Epithelial cell of esophagus (primary cell): ENCODE measurements around the gene UVRAG.

Experiments used
- DNase-seq: peaks from one replicate; pipeline ENCODE4 v3.0.0; 2010; ENCODE audit warnings: low read depth
- H3K4me3 ChIP-seq: 2 replicates; pipeline ENCODE4 v1.5.1; 2011; ENCODE audit warnings: mild to moderate bottlenecking, low read length, control low read depth
- TF ChIP-seq, protein P1 (sequence below): IDR thresholded peaks from 2 replicates; pipeline ENCODE4 v1.5.1; 2011; ENCODE audit warnings: low read depth, mild to moderate bottlenecking, low read length, control low read depth, inconsistent platforms; ENCODE audit not compliant: insufficient read depth; ENCODE audit errors: missing control alignments

The UVRAG gene

DNA sequence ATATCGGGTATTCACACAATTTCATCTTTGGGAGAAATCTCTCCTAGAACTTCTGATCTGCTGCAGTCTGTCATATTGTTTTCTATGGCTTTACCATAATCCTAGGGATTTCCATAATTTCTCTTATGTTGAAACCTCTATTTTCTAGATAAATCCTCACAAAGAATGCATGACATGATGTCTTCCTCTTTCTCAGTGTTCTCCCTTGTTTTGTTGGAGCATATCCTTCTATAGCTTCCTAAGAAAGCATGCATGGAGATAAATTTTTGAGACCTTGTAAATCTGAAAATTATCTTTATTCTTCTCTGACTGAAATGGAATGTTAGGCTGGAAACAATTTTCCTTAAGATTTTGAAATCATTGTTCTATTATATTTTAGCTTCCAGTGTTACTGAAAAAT is 275.8 kb downstream of the UVRAG start:
- H3K4me3 ChIP-seq: no peak overlapping the region
- TF ChIP-seq, protein P1, sequence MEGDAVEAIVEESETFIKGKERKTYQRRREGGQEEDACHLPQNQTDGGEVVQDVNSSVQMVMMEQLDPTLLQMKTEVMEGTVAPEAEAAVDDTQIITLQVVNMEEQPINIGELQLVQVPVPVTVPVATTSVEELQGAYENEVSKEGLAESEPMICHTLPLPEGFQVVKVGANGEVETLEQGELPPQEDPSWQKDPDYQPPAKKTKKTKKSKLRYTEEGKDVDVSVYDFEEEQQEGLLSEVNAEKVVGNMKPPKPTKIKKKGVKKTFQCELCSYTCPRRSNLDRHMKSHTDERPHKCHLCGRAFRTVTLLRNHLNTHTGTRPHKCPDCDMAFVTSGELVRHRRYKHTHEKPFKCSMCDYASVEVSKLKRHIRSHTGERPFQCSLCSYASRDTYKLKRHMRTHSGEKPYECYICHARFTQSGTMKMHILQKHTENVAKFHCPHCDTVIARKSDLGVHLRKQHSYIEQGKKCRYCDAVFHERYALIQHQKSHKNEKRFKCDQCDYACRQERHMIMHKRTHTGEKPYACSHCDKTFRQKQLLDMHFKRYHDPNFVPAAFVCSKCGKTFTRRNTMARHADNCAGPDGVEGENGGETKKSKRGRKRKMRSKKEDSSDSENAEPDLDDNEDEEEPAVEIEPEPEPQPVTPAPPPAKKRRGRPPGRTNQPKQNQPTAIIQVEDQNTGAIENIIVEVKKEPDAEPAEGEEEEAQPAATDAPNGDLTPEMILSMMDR: no peak
- DNase-seq: no peak

DNA sequence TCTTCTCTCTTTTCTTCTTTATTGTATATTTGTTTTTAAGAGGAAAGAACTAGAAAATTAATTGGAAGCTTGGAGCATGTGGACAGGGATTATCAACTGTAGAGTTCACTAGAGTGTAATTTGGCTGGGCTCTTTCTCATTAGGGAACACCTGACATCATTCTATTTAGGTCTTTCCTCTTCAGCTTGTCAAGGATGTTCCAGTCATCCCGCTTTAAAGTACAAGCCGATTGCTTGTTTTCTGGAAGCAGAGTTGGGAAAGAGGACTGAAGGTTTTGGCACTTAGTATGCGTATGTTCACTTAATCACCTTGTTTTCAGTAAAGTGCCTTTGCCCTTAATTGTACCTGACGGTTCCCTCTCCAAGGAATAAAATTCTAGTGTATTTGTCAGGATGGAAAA is 279.7 kb downstream of the UVRAG start:
- H3K4me3 ChIP-seq: no peak overlapping the region
- TF ChIP-seq, protein P1: no peak
- no peak for DNase-seq

DNA sequence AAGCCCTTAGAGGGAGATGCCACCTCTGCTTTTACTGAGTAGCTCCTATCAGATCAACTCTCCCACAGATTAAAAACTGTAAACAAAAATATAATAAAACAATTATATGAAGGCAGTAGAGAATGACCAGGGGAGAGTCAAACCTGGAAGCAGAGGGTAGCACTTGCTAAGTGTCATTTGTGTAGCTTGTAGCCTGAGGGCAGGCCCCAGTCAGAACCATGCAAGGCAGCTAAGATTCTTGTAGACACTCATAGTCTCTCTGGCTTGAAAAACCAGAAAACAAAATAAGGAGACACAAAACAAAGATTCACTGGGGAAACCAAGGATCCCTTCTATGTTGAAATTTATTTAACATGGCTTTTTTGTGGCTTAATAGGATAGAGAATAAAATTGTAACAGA is 280.9 kb downstream of the UVRAG start:
- TF ChIP-seq, protein P1: no peak
- DNase-seq: peak; percentile 6

DNA sequence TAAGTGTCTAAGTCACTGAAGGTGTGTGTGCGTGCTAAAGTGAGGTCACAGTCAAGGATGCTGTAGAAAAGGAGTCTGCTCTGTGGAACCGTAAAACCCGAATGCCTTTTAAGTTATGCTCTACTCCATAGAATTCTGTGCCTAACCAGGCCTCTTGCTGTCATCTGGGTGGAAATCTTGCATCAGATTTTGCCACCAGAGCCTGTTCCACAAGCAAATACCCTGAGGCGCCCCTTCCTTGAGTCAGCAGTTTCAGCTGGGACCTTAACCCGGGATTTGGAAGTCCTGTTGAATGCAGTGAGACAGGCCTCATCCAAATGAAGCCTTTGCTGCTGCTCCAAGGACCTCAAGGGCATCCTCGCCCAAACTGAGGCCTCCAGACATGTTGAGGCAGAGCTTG is 281.5 kb downstream of the UVRAG start:
- DNase-seq: peak; percentile 76
- no peak overlapping the region for H3K4me3 ChIP-seq
- TF ChIP-seq, protein P1: no peak

More for the DNA sequence above, 280.9 kb downstream of the UVRAG start:
- H3K4me3 ChIP-seq: no peak overlapping the region

DNA sequence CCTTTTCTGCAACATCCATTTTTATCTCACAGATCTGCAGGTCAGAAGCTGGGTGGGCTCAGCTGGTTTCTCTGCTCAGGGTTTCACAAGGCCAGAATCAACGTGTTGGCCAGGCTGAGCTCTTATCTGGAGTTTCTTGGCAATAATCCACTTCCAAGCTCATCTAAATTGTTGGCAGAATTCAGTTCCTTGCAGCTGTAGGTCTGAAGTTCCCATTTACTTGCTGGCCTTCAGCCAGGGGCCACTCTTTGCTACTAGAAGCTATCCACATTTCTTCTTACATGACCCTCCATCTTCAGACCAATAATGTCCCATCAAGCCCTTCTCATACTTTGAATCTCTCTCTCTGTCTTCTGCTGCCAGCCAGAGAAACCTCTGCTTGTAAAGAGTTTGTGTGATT is 287.8 kb downstream of the UVRAG start:
- no peak overlapping the region for H3K4me3 ChIP-seq
- DNase-seq: no peak
- TF ChIP-seq, protein P1: no peak

DNA sequence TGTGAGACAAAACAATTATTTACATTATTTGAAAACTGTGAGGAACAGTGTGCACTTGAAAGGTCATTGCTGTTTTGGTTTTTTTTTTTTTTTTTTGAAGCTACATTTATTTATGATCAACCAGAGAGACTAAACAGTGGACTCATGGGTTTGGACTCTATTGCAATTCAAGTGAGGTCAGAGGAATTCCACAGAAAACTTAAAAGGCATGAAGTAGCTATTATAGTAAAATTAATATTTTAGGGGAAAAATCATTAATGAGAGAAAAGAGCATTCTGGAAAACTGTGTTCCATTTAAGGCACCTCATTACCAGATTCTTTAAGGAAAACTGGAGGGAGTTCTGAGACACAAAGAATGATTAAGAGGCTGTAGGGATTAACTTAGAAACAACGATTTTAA is 288.4 kb downstream of the UVRAG start:
- DNase-seq: no peak
- TF ChIP-seq, protein P1: no peak
- no peak overlapping the region for H3K4me3 ChIP-seq

DNA sequence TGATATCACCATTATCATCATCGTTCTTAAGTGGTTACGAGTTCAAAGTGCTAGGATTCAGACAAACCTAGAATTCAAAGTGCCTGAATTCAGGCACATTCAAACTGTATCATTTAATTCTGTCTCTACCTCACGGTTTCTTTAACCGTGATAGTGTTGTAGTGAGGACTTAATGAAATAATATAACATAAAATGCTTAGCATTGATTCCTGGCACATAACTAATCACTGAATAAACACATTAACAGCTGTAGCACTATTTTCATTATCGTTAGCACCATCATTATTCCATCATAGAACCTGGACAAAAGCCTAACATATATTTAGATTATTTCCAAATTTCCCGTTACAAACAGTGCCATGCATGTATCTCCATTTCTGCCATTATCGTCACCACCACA is 289.3 kb downstream of the UVRAG start:
- TF ChIP-seq, protein P1: no peak
- DNase-seq: no peak
- H3K4me3 ChIP-seq: no peak overlapping the region
